IMR-90 (cell line): ENCODE results near the gene CARD18.

Source experiments
- BHLHE40 ChIP-seq: fragments of 150-350 bp; IDR thresholded peaks from 2 replicates; pipeline ENCODE4 v1.6.1; 2016; ENCODE audit warnings: mild to moderate bottlenecking, low read depth, low read length
- CEBPB ChIP-seq: IDR thresholded peaks from 2 replicates; pipeline ENCODE4 v1.6.1; 2012; ENCODE audit warnings: low read depth, low read length, improper control_type of control experiment
- CHD1 ChIP-seq: IDR thresholded peaks from 2 replicates; pipeline ENCODE4 v1.6.1; 2012; ENCODE audit warnings: low read depth, low read length, improper control_type of control experiment
- FOS ChIP-seq: fragments of 150-350 bp; IDR thresholded peaks from 2 replicates; pipeline ENCODE4 v1.6.1; 2016; ENCODE audit warnings: low read depth, low read length
- MAFK ChIP-seq: IDR thresholded peaks from 2 replicates; pipeline ENCODE4 v1.6.1; 2012; ENCODE audit warnings: low read depth, low read length, improper control_type of control experiment
- MXI1 ChIP-seq: IDR thresholded peaks from 2 replicates; pipeline ENCODE4 v1.6.1; 2012; ENCODE audit warnings: low read depth, mild to moderate bottlenecking, low read length, moderate library complexity, borderline replicate concordance
- NFE2L2 ChIP-seq: fragments of 150-350 bp; IDR thresholded peaks from 2 replicates; pipeline ENCODE4 v1.6.1; 2016; ENCODE audit warnings: low read depth, mild to moderate bottlenecking, low read length
- POLR2A ChIP-seq: IDR thresholded peaks from 2 replicates; pipeline ENCODE4 v1.6.1; 2012; ENCODE audit warnings: mild to moderate bottlenecking, low read depth, low read length
- RAD21 ChIP-seq: IDR thresholded peaks from 2 replicates; pipeline ENCODE4 v1.6.1; 2012; ENCODE audit warnings: low read length, improper control_type of control experiment
- RFX5 ChIP-seq: IDR thresholded peaks from 2 replicates; pipeline ENCODE4 v1.8.0; 2012; ENCODE audit warnings: low read depth, mild to moderate bottlenecking, low read length, moderate library complexity
- SMC3 ChIP-seq: fragments of 150-350 bp; IDR thresholded peaks from 2 replicates; pipeline ENCODE4 v1.6.1; 2016; ENCODE audit warnings: low read depth, mild to moderate bottlenecking, antibody characterized with exemption, low read length, moderate library complexity
- TF ChIP-seq, protein P1 (sequence below): conservative IDR thresholded peaks from 2 replicates; pipeline ENCODE4 v1.5.1; 2012; ENCODE audit warnings: mild to moderate bottlenecking, low read depth, low read length, improper control_type of control experiment
- TF ChIP-seq, protein P2 (sequence below): fragments of 150-350 bp; IDR thresholded peaks from 2 replicates; pipeline ENCODE4 v1.6.1; 2016; ENCODE audit warnings: low read depth, mild to moderate bottlenecking, low read length, moderate library complexity, borderline replicate concordance

DNA sequence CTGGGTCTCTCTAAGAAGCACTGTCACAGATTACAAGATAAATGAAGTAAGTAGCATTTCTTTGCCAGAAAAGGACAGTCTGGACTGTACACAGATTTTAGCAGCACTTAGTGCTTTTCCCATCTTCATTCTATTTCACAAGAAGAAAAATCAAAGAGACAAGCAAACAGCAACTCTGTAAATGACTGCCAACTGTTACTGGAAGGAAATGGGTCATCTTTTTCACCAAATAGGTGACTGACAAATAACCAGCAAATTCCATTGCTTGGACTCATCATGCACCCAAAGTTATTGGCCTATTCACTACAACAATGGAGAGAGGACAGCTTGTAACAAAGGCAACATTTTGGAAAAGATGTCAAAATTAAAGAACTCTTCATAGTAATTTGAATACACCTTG lies 28.9 kb upstream of the CARD18 start:
- no peak for TF ChIP-seq POLR2A
- TF ChIP-seq, protein P1, sequence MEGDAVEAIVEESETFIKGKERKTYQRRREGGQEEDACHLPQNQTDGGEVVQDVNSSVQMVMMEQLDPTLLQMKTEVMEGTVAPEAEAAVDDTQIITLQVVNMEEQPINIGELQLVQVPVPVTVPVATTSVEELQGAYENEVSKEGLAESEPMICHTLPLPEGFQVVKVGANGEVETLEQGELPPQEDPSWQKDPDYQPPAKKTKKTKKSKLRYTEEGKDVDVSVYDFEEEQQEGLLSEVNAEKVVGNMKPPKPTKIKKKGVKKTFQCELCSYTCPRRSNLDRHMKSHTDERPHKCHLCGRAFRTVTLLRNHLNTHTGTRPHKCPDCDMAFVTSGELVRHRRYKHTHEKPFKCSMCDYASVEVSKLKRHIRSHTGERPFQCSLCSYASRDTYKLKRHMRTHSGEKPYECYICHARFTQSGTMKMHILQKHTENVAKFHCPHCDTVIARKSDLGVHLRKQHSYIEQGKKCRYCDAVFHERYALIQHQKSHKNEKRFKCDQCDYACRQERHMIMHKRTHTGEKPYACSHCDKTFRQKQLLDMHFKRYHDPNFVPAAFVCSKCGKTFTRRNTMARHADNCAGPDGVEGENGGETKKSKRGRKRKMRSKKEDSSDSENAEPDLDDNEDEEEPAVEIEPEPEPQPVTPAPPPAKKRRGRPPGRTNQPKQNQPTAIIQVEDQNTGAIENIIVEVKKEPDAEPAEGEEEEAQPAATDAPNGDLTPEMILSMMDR = no peak
- TF ChIP-seq CEBPB = no peak
- TF ChIP-seq, protein P2, sequence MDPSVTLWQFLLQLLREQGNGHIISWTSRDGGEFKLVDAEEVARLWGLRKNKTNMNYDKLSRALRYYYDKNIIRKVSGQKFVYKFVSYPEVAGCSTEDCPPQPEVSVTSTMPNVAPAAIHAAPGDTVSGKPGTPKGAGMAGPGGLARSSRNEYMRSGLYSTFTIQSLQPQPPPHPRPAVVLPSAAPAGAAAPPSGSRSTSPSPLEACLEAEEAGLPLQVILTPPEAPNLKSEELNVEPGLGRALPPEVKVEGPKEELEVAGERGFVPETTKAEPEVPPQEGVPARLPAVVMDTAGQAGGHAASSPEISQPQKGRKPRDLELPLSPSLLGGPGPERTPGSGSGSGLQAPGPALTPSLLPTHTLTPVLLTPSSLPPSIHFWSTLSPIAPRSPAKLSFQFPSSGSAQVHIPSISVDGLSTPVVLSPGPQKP = no peak
- TF ChIP-seq MAFK = no peak
- no peak for TF ChIP-seq MXI1
- TF ChIP-seq RFX5 = no peak
- no peak for TF ChIP-seq FOS
- TF ChIP-seq SMC3 = no peak
- TF ChIP-seq CHD1 = no peak
- TF ChIP-seq BHLHE40 = no peak
- no peak for TF ChIP-seq RAD21
- TF ChIP-seq NFE2L2 = no peak
